Neural cell (in vitro differentiated cells): Measurements from ENCODE around the gene PIANP. TPM values are rescaled to one million over a fixed set of nuclear protein-coding genes. Genes with fewer than 3 reads are reported as not detected.

Experiments
- H2AFZ ChIP-seq: fragments of 200-600, 300-800 bp; sonication (generic), shearing (Covaris generic); 2 replicates; pipeline ENCODE4 v1.6.0; 2014; ENCODE audit warnings: low read depth, mild to moderate bottlenecking, antibody characterized with exemption, low read length, moderate library complexity
- H3F3A ChIP-seq: fragments of 200-600 bp; shearing (Covaris generic); 2 replicates; pipeline ENCODE4 v1.6.1; 2016; ENCODE audit warnings: mild to moderate bottlenecking, moderate library complexity, mixed read lengths, antibody characterized with exemption, low read length; ENCODE audit not compliant: insufficient read depth, poor library complexity, severe bottlenecking
- H3K27ac ChIP-seq: fragments of 200-600, 300-800 bp; sonication (generic), shearing (Covaris generic); 2 replicates; pipeline ENCODE4 v1.5.1; 2014; ENCODE audit warnings: mild to moderate bottlenecking, low read length, moderate library complexity
- H3K27me3 ChIP-seq: fragments of 300-800, 200-600 bp; sonication (generic), shearing (Covaris generic); 2 replicates; pipeline ENCODE4 v1.6.0; 2014; ENCODE audit warnings: mild to moderate bottlenecking, low read depth, low read length, moderate library complexity; ENCODE audit not compliant: insufficient read depth
- H3K36me3 ChIP-seq: fragments of 300-800, 200-600 bp; sonication (generic), shearing (Covaris generic); 2 replicates; pipeline ENCODE4 v1.5.1; 2014; ENCODE audit warnings: mild to moderate bottlenecking, antibody characterized with exemption, low read length, moderate library complexity; ENCODE audit not compliant: insufficient read depth
- H3K4me2 ChIP-seq: fragments of 300-800, 200-600 bp; sonication (generic), shearing (Covaris generic); 2 replicates; pipeline ENCODE4 v1.6.0; 2014; ENCODE audit warnings: mild to moderate bottlenecking, low read length
- H3K4me3 ChIP-seq: fragments of 300-800, 200-600 bp; sonication (generic), shearing (Covaris generic); 2 replicates; pipeline ENCODE4 v1.5.1; 2014; ENCODE audit warnings: mild to moderate bottlenecking, low read length, moderate library complexity
- H3K79me2 ChIP-seq: fragments of 200-600 bp; shearing (Covaris generic); replicated peaks from 2 replicates; pipeline ENCODE4 v1.6.0; 2014; ENCODE audit warnings: mild to moderate bottlenecking, low read length, moderate library complexity; ENCODE audit not compliant: insufficient read depth
- H3K9ac ChIP-seq: fragments of 300-800, 200-600 bp; sonication (generic), shearing (Covaris generic); 2 replicates; pipeline ENCODE4 v1.6.1; 2016; ENCODE audit warnings: mild to moderate bottlenecking, low read length, mixed read lengths
- H3K9me2 ChIP-seq: fragments of 200-600 bp; shearing (Covaris generic); 2 replicates; pipeline ENCODE4 v1.6.1; 2016; ENCODE audit warnings: mild to moderate bottlenecking, low read length, mixed read lengths; ENCODE audit not compliant: insufficient read depth
- H3K9me3 ChIP-seq: fragments of 200-600, 300-800 bp; sonication (generic), shearing (Covaris generic); 2 replicates; pipeline ENCODE4 v1.6.1; 2016; ENCODE audit warnings: mild to moderate bottlenecking, mixed run types, low read length, moderate library complexity, mixed read lengths
- H4K20me1 ChIP-seq: fragments of 200-600 bp; shearing (Covaris generic); 2 replicates; pipeline ENCODE4 v1.6.1; 2016; ENCODE audit warnings: mild to moderate bottlenecking, mixed run types; ENCODE audit not compliant: insufficient read depth
- EP300 ChIP-seq: fragments of 450-650 bp; conservative IDR thresholded peaks from 2 replicates; pipeline ENCODE4 v1.6.1; 2014; ENCODE audit warnings: antibody characterized with exemption, mild to moderate bottlenecking, moderate library complexity; ENCODE audit not compliant: poor library complexity, severe bottlenecking
- EZH2 ChIP-seq: fragments of 200-600, 300-800 bp; shearing (Covaris generic), sonication (generic); IDR thresholded peaks from 2 replicates; pipeline ENCODE4 v1.6.1; 2014; ENCODE audit warnings: antibody characterized with exemption, low read length, borderline replicate concordance, mild to moderate bottlenecking; ENCODE audit not compliant: insufficient read depth, poor library complexity, severe bottlenecking
- MXI1 ChIP-seq: fragments of 450-650 bp; conservative IDR thresholded peaks from 2 replicates; pipeline ENCODE4 v1.6.1; 2014; ENCODE audit warnings: antibody characterized with exemption, mild to moderate bottlenecking; ENCODE audit not compliant: poor library complexity, severe bottlenecking
- RAD21 ChIP-seq: fragments of 450-650 bp; conservative IDR thresholded peaks from 2 replicates; pipeline ENCODE4 v1.6.1; 2014; ENCODE audit warnings: antibody characterized with exemption, mild to moderate bottlenecking, moderate library complexity
- SMC3 ChIP-seq: fragments of 450-650 bp; conservative IDR thresholded peaks from 2 replicates; pipeline ENCODE4 v1.6.1; 2014; ENCODE audit warnings: antibody characterized with exemption, mild to moderate bottlenecking, moderate library complexity; ENCODE audit not compliant: poor library complexity
- TAF1 ChIP-seq: IDR thresholded peaks from 2 replicates; pipeline ENCODE4 v1.6.1; 2012; ENCODE audit warnings: low read depth
- polyA plus RNA-seq: library from polyadenylated mRNA; depleted of rRNA; stranded (reverse); fragments of >200 nt; gene quantifications from 2 replicates; pipeline ENCODE4 v1.2.3, GENCODE V29; 2014
- TF ChIP-seq, protein P1 (sequence below): IDR thresholded peaks from 2 replicates; pipeline ENCODE4 v1.6.1; 2012; ENCODE audit warnings: borderline replicate concordance
- TF ChIP-seq, protein P2 (sequence below): fragments of 450-650 bp; IDR thresholded peaks from 2 replicates; pipeline ENCODE4 v1.5.1; 2014; ENCODE audit warnings: antibody characterized with exemption, mild to moderate bottlenecking, moderate library complexity; ENCODE audit not compliant: poor library complexity, severe bottlenecking

The PIANP gene
- polyA plus RNA-seq, 1 donor from 2014 or later = 4.4 TPM

DNA sequence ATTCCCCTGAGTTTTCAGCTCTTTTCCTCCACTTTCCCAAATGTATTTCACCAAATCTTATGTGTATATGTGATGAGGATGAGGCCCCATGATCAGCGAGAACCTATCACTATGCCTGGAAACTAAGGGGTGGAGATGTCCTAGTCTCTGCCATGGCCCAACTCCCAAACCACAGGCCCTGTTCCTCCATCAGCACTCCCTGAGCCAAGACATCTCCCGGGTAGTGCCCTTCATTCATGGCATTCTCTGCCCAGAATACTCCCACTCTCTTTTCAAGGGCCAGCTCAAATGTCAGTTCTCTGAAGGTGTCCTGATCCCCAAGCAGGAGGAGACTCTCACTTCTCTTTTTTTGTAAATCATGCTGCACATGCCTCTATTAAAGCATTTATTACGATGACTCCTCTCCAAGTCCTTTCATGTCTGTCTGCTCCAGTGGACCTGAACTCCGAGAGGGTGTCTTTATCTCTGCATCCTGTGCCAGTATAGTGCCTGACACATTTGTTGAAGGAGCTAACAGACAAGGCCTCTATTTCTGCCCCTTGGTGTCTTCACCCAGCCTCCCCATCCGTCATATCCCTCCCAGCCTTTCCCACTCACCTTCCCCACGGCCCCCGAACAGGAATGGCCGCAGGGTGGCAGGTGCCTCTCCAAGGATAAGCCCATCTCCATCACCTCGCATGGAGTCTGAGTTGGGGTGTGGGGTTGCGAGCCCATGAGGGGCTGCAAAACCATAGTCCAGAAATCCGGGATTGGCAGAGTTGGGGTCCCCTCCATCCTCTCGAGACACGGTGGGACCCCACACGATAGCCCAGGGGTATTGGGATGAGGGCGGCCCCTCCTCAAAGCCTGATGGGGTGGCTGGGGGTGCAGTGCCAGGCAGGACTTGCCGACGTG lies 3.7 kb downstream of the PIANP start:
- Histone ChIP-seq H3F3A (no peaks in the 10 kb centered on the region), H3K9me2 (no peaks in the 10 kb centered on the region), H4K20me1 (no peaks in the 10 kb centered on the region), H3K79me2 (peaks cover 8% of the 10 kb centered on the region), H3K27ac (no peak overlapping the region), H3K9me3 (no peaks in the 10 kb centered on the region), H3K27me3 (no peaks in the 10 kb centered on the region), H2AFZ (no peak overlapping the region), H3K4me3 (no peak overlapping the region), H3K4me2 (no peak overlapping the region), H3K9ac (no peak overlapping the region), H3K36me3 (no peaks in the 10 kb centered on the region)
- TF ChIP-seq EZH2 = no peak
- no peak for TF ChIP-seq TAF1
- no peak for TF ChIP-seq MXI1

DNA sequence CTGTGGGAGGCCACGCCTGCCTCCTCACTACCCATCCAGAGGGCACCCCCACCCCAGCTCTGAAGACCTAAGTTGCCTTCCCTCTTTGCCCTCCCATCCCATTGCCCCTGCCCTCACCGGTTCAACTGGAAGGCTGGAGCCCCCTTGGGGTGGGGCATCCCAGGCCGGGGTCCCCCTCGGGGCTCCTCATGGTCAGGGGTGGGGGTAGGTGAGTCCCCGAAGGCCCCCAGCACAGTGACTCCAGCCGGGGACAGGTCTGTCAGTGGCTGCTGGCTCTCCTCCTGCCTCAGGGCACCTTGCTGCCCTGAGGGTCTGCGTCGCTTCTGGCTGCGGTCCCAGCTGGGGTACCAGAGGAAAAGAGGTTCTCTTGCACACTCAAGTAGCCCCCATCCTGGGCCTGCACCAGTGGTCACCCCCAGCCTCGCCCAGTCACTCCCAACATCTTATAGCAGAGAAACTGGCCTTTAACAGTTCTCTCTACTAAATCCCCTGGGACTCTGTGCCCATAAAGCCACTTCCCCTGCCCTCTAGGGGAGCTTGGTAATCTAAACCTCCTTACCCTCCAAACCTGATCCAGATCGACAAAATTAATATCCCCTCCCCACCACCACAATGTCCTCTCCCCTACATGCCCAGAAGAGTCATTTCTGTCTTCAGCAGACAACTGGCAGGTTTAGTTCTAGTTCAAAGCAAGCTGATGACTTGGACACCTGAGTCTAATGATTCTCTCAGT lies 5.1 kb downstream of the PIANP start:
- H3K9me3 ChIP-seq = no peaks in the 10 kb centered on the region
- no peak overlapping the region for H3K9ac ChIP-seq
- no peak for TF ChIP-seq RAD21
- no peak for TF ChIP-seq SMC3
- TF ChIP-seq EZH2 = no peak
- TF ChIP-seq, protein P1, sequence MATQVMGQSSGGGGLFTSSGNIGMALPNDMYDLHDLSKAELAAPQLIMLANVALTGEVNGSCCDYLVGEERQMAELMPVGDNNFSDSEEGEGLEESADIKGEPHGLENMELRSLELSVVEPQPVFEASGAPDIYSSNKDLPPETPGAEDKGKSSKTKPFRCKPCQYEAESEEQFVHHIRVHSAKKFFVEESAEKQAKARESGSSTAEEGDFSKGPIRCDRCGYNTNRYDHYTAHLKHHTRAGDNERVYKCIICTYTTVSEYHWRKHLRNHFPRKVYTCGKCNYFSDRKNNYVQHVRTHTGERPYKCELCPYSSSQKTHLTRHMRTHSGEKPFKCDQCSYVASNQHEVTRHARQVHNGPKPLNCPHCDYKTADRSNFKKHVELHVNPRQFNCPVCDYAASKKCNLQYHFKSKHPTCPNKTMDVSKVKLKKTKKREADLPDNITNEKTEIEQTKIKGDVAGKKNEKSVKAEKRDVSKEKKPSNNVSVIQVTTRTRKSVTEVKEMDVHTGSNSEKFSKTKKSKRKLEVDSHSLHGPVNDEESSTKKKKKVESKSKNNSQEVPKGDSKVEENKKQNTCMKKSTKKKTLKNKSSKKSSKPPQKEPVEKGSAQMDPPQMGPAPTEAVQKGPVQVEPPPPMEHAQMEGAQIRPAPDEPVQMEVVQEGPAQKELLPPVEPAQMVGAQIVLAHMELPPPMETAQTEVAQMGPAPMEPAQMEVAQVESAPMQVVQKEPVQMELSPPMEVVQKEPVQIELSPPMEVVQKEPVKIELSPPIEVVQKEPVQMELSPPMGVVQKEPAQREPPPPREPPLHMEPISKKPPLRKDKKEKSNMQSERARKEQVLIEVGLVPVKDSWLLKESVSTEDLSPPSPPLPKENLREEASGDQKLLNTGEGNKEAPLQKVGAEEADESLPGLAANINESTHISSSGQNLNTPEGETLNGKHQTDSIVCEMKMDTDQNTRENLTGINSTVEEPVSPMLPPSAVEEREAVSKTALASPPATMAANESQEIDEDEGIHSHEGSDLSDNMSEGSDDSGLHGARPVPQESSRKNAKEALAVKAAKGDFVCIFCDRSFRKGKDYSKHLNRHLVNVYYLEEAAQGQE = no peak
- no peaks in the 10 kb centered on the region for H3K27me3 ChIP-seq
- H3K9me2 ChIP-seq = no peaks in the 10 kb centered on the region
- H3K79me2 ChIP-seq = no peaks in the 10 kb centered on the region
- no peak overlapping the region for H3K27ac ChIP-seq
- no peak overlapping the region for H3K4me2 ChIP-seq
- no peaks in the 10 kb centered on the region for H3F3A ChIP-seq
- no peaks in the 10 kb centered on the region for H3K36me3 ChIP-seq
- H2AFZ ChIP-seq = no peak overlapping the region
- H3K4me3 ChIP-seq = no peak overlapping the region
- no peaks in the 10 kb centered on the region for H4K20me1 ChIP-seq

DNA sequence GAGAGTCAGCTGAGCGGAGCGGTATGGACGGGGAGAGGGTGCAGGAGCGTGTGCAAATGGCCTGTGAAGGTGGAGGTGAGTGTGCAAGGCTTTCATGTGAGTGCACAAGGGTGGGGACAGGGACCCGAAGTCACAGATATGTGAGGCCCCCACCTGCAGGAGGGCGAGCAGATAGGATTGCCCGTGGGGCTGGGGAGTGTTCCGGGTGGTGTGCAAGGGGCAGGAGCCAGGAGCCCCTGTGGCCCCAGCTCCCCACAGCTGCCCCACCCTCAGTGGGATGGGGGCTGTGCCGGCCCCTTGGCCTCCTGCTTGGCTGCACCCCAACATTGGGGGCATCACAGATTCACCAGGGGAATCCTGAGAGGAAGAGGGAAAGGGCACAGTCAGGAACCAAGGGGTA lies 5.9 kb downstream of the PIANP start:
- no peaks in the 10 kb centered on the region for H3K36me3 ChIP-seq
- H2AFZ ChIP-seq = no peak overlapping the region
- H3K27ac ChIP-seq = no peak overlapping the region
- H3F3A ChIP-seq = no peaks in the 10 kb centered on the region
- no peaks in the 10 kb centered on the region for H3K9me3 ChIP-seq
- TF ChIP-seq RAD21 (no peak), TAF1 (no peak), EP300 (no peak)
- TF ChIP-seq, protein P2, sequence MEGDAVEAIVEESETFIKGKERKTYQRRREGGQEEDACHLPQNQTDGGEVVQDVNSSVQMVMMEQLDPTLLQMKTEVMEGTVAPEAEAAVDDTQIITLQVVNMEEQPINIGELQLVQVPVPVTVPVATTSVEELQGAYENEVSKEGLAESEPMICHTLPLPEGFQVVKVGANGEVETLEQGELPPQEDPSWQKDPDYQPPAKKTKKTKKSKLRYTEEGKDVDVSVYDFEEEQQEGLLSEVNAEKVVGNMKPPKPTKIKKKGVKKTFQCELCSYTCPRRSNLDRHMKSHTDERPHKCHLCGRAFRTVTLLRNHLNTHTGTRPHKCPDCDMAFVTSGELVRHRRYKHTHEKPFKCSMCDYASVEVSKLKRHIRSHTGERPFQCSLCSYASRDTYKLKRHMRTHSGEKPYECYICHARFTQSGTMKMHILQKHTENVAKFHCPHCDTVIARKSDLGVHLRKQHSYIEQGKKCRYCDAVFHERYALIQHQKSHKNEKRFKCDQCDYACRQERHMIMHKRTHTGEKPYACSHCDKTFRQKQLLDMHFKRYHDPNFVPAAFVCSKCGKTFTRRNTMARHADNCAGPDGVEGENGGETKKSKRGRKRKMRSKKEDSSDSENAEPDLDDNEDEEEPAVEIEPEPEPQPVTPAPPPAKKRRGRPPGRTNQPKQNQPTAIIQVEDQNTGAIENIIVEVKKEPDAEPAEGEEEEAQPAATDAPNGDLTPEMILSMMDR = no peak
- H3K27me3 ChIP-seq = no peaks in the 10 kb centered on the region
- H3K4me2 ChIP-seq = no peak overlapping the region
- no peak overlapping the region for H3K9ac ChIP-seq
- H3K79me2 ChIP-seq = peaks cover 7% of the 10 kb centered on the region
- H4K20me1 ChIP-seq = no peaks in the 10 kb centered on the region
- H3K9me2 ChIP-seq = no peaks in the 10 kb centered on the region
- no peak overlapping the region for H3K4me3 ChIP-seq
